Stomach (tissue), 4 donors: ENCODE measurements around the gene SORCS1.

ENCODE experiments used
- CTCF ChIP-seq, 7 experiments: fragments of 450-650 bp in 4 of 7; fragments of 200-600 bp in 3 of 7; sonication (generic) in 3 of 7; IDR thresholded peaks; one replicate each; pipeline ENCODE4 v1.5.1; 2016 to 2019; ENCODE audit warnings: antibody characterized with exemption in 7 of 7, control low read depth in 2 of 7, mild to moderate bottlenecking in 1 of 7
- POLR2AphosphoS5 ChIP-seq, 3 donors: sonication (generic); formaldehyde crosslinking; IDR thresholded peaks; one replicate each; pipeline ENCODE4 v1.6.1; 2016; ENCODE audit warnings: antibody characterized with exemption in 3 of 3

- no peak for TF ChIP-seq CTCF (IDR thresholded peaks at IDR 0.05)
- no peak for TF ChIP-seq POLR2AphosphoS5 (IDR thresholded peaks at IDR 0.05)
These were observed 550.2 kb downstream of the SORCS1 start for GRCh38 chr10:106614293-106614692.
